WERI-Rb-1 (cell line): Measurements from ENCODE around the gene TMIGD3.
A peak's percentile ranks its signal among the peaks of the same experiment; 100 is the strongest.

Experiments used
- DNase-seq: peaks from one replicate; pipeline ENCODE4 v3.0.0-alpha.2; 2020
- H3K27ac ChIP-seq: fragments of 250-450 bp; sonication (Bioruptor Pico); 2 replicates; pipeline ENCODE4 v1.5.1; 2020; ENCODE audit warnings: mild to moderate bottlenecking, moderate library complexity
- H3K27me3 ChIP-seq: fragments of 250-450 bp; sonication (Bioruptor Pico); 2 replicates; pipeline ENCODE4 v1.5.1; 2021; ENCODE audit warnings: mild to moderate bottlenecking, low read depth, moderate library complexity; ENCODE audit not compliant: insufficient read depth, severe bottlenecking
- H3K36me3 ChIP-seq: fragments of 250-450 bp; sonication (Bioruptor Pico); 2 replicates; pipeline ENCODE4 v1.5.1; 2020; ENCODE audit warnings: mild to moderate bottlenecking, moderate library complexity
- H3K4me3 ChIP-seq: 2 replicates; pipeline ENCODE4 v1.5.1; 2011; ENCODE audit warnings: low read depth, mild to moderate bottlenecking, control low read depth, low read length
- H3K9me3 ChIP-seq: fragments of 250-450 bp; sonication (Bioruptor Pico); 2 replicates; pipeline ENCODE4 v1.5.1; 2021; ENCODE audit warnings: mild to moderate bottlenecking, moderate library complexity; ENCODE audit not compliant: severe bottlenecking
- TF ChIP-seq, protein P1 (sequence below): IDR thresholded peaks from 2 replicates; pipeline ENCODE4 v1.5.1; 2011; ENCODE audit warnings: low read depth, mild to moderate bottlenecking, control low read depth, inconsistent platforms, low read length

TMIGD3 gene

DNA sequence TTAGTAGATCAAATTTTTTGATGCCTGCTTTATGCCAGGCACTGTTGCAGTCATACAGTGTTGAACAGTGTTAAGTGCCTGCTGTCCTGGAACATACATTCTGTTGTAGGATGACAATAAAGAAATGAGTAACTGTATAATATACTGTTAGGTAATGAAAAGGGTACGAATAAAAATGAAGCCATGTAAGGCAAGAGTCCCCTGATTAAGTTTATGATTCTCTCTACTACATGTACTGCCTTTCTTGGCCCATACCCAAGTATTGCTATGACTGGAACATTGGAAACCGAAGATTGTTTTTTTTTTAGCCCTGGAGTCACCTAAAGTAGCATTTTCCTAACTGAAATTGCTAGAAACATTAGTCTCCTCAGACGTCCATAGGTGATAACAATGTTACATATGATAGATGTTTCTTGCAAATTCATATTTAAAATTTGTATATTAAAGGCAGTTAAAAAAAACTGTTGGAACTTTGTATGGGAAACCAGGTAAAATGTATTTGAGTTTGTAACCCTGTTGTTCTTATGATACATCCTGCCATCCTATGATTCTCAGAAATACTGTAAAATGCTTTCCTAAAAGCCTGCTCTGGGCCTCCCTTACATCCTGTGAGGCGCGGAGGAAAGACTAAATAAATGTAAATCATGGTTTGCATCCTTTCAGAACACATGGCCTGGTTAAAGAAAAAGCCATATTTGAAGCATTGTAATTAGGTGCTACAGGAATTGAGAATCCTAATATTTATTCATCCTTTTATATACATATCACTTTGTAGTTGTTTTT, 48.4 kb downstream of the TMIGD3 start:
- Histone ChIP-seq H3K4me3 (no peak overlapping the region), H3K27me3 (no peaks in the 10 kb centered on the region), H3K36me3 (peaks cover 67% of the 10 kb centered on the region), H3K27ac (no peak overlapping the region), H3K9me3 (no peaks in the 10 kb centered on the region)
- DNase-seq, result no peak
- TF ChIP-seq, protein P1, sequence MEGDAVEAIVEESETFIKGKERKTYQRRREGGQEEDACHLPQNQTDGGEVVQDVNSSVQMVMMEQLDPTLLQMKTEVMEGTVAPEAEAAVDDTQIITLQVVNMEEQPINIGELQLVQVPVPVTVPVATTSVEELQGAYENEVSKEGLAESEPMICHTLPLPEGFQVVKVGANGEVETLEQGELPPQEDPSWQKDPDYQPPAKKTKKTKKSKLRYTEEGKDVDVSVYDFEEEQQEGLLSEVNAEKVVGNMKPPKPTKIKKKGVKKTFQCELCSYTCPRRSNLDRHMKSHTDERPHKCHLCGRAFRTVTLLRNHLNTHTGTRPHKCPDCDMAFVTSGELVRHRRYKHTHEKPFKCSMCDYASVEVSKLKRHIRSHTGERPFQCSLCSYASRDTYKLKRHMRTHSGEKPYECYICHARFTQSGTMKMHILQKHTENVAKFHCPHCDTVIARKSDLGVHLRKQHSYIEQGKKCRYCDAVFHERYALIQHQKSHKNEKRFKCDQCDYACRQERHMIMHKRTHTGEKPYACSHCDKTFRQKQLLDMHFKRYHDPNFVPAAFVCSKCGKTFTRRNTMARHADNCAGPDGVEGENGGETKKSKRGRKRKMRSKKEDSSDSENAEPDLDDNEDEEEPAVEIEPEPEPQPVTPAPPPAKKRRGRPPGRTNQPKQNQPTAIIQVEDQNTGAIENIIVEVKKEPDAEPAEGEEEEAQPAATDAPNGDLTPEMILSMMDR, result no peak

DNA sequence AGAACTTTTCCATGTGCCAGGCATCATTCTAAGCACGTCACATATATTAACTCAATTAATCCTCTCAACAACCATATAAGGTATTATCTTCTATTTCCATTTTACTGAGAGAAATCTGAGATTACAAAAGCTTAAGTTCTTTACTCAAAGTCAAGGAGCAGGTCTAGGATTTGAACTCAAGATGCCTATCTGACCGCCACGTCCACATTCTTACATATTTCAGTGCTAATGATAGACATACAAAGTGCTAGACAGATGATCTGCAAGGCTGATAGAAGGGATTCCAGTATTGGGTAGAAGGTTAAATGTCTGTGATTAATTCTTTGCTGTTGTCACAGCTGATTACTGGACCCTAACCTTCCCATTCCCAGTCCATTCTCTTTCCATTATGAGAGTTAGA, 49.7 kb downstream of the TMIGD3 start:
- Histone ChIP-seq H3K27me3 (no peaks in the 10 kb centered on the region), H3K4me3 (no peak overlapping the region), H3K9me3 (no peaks in the 10 kb centered on the region), H3K27ac (no peak overlapping the region), H3K36me3 (peaks cover 53% of the 10 kb centered on the region)
- TF ChIP-seq, protein P1, result no peak
- no peak for DNase-seq

DNA sequence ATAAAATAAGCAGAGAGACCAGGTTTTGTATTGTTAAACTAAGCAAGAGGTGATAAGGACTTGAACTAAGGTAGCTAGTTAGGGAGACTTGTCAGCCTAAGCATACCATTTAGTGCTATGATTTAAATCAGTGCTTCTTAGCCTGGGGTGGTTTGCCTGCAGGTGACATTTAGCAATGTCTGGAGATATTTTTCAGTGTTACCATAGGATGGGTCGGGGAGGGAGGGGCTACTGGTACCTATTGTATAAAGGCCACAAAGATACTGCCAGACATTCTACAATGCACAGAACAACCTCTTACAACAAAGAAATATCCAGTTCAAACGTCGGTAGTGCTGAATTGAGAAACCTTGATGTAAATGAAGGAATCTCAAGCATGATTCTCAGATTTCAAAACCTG, 50.9 kb downstream of the TMIGD3 start:
- DNase-seq, result no peak
- H3K27me3 ChIP-seq, result no peaks in the 10 kb centered on the region
- no peak overlapping the region for H3K27ac ChIP-seq
- H3K4me3 ChIP-seq, result no peak overlapping the region
- H3K36me3 ChIP-seq, result peaks cover 42% of the 10 kb centered on the region
- TF ChIP-seq, protein P1, result no peak
- H3K9me3 ChIP-seq, result no peaks in the 10 kb centered on the region

DNA sequence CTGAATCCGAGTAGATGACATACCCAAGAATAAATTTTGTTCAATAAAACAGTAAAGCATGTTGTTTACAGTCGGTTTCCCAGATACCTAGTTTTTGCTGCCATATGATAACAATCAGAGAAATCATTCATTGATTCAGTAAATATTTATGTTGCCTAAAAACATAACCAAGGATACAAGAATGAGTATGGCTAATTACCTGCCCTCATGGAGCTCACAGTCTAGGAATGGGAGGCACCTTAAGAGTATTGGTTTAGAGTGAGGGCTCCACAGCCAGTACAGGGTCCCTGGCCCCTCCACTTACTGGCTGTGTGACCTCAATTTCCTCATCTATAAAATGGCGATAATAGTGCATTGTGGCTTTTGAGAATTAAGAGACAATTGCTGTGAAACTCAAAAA, 53.2 kb downstream of the TMIGD3 start:
- no peaks in the 10 kb centered on the region for H3K27me3 ChIP-seq
- no peaks in the 10 kb centered on the region for H3K9me3 ChIP-seq
- TF ChIP-seq, protein P1, result no peak
- DNase-seq, result no peak
- peak overlapping the region; percentile 100 for H3K4me3 ChIP-seq
- H3K36me3 ChIP-seq, result peaks cover 37% of the 10 kb centered on the region
- H3K27ac ChIP-seq, result peak overlapping the region; percentile 82; the same call in 1 of the 2 replicates

DNA sequence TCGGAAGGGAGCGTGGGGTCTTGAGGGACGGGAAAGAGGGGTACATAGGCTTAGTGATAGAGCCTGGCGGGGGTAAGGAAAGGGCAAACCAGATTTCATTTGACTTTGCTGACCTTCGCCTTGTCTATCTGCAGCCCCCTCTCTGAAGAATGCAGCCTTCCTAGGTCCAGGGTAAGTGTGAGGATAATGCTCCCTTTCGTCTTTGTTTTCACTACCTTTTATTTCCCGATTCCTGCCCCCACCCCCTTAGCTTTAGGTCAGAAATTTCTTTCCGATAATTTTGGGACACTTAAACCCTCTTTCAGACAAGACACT, 53.8 kb downstream of the TMIGD3 start:
- DNase-seq, result no peak
- no peaks in the 10 kb centered on the region for H3K27me3 ChIP-seq
- no peaks in the 10 kb centered on the region for H3K9me3 ChIP-seq
- peak overlapping the region; percentile 100 for H3K4me3 ChIP-seq
- H3K27ac ChIP-seq, result peak overlapping the region; percentile 82
- TF ChIP-seq, protein P1, result no peak
- peaks cover 33% of the 10 kb centered on the region for H3K36me3 ChIP-seq
